Uterus (tissue), 2 donors: Measurements from ENCODE around the gene TMEM31.

Experiments
- CTCF ChIP-seq, 4 experiments: fragments of 200-600 bp in 2 of 4; fragments of 450-650 bp in 2 of 4; sonication (generic) in 2 of 4; IDR thresholded peaks; one replicate each; pipeline ENCODE4 v1.5.1; 2016 to 2019; ENCODE audit warnings: antibody characterized with exemption in 4 of 4, mild to moderate bottlenecking in 2 of 4, moderate library complexity in 1 of 4
- POLR2A ChIP-seq, 2 donors: fragments of 450-650 bp; IDR thresholded peaks; one replicate each; pipeline ENCODE4 v1.6.1; 2016; ENCODE audit warnings: antibody characterized with exemption in 2 of 2, mild to moderate bottlenecking in 1 of 2, moderate library complexity in 1 of 2

GRCh38 chrX:103669745-103670144, 41.0 kb upstream of the TMEM31 start:
- TF ChIP-seq CTCF (IDR thresholded peaks at IDR 0.05) (no peak), POLR2A (IDR thresholded peaks at IDR 0.05) (no peak)
